IMR-90 (cell line): ENCODE measurements around the gene OR4E1. TPM values are rescaled to one million over a fixed set of nuclear protein-coding genes. Genes with fewer than 3 reads are reported as not detected.

ENCODE experiments used
- ATAC-seq: fragments of 200-7000 bp; cut with Tn5 transposase; 2 replicates; pipeline ENCODE4 v1.9.1; 2020; ENCODE audit warnings: low read depth, mild to moderate bottlenecking, moderate library complexity
- BruUV-seq: library from RNA; stranded (reverse); fragments of 400-500 nt; replicated peaks from 2 replicates; lab custom pipeline; 2021; lab: Mats Ljungman, UMichigan
- CTCF ChIA-PET: fragments of 300-600 bp; formaldehyde crosslinking; extraction: SDS; loops from one replicate; lab custom pipeline; 2021; ENCODE audit warnings: antibody characterized with exemption; lab: Yijun Ruan, JAX
- POLR2A ChIA-PET: fragments of 300-600 bp; sonication (Branson Sonifier 250); formaldehyde crosslinking; loops from one replicate; lab custom pipeline; 2022; ENCODE audit warnings: antibody characterized with exemption; ENCODE audit not compliant: unreplicated experiment; lab: Charles Lee
- DNase-seq: peaks from one replicate; pipeline ENCODE4 v3.0.0; 2013
- H2AFZ ChIP-seq: replicated peaks from 2 replicates; pipeline ENCODE3; 2013; ENCODE audit warnings: low read length, mild to moderate bottlenecking; ENCODE audit not compliant: poor library complexity
- H2AK5ac ChIP-seq: 2 replicates; pipeline ENCODE4 v1.6.1; 2013; ENCODE audit warnings: low read depth, low read length, inconsistent platforms
- H2AK9ac ChIP-seq: replicated peaks from 2 replicates; pipeline ENCODE3; 2013; ENCODE audit warnings: mild to moderate bottlenecking, low read depth, low read length, moderate library complexity; ENCODE audit not compliant: poor library complexity
- H2BK120ac ChIP-seq: 2 replicates; pipeline ENCODE4 v1.6.1; 2013; ENCODE audit warnings: low read depth, low read length, inconsistent platforms
- H2BK15ac ChIP-seq: 3 replicates; pipeline ENCODE4 v1.6.1; 2013; ENCODE audit warnings: low read depth, low read length, inconsistent platforms
- H2BK20ac ChIP-seq: 2 replicates; pipeline ENCODE4 v1.6.1; 2013; ENCODE audit warnings: low read depth, mild to moderate bottlenecking, inconsistent platforms, low read length, moderate library complexity
- H2BK5ac ChIP-seq: 2 replicates; pipeline ENCODE4 v1.6.1; 2013; ENCODE audit warnings: mild to moderate bottlenecking, low read depth, low read length, inconsistent platforms; ENCODE audit not compliant: poor library complexity, severe bottlenecking
- H3K14ac ChIP-seq: replicated peaks from 2 replicates; pipeline ENCODE4 v1.6.1; 2013; ENCODE audit warnings: low read depth, low read length, inconsistent platforms
- H3K18ac ChIP-seq: 2 replicates; pipeline ENCODE4 v1.6.1; 2013; ENCODE audit warnings: low read depth, low read length, control low read depth
- H3K23ac ChIP-seq: 2 replicates; pipeline ENCODE4 v1.6.1; 2013; ENCODE audit warnings: low read depth, low read length, inconsistent platforms
- H3K27ac ChIP-seq: 2 replicates; pipeline ENCODE4 v1.5.1; 2013; ENCODE audit warnings: mild to moderate bottlenecking, control low read depth, low read length; ENCODE audit not compliant: insufficient read depth
- H3K27me3 ChIP-seq: 2 replicates; pipeline ENCODE4 v1.6.1; 2013; ENCODE audit warnings: low read length; ENCODE audit not compliant: control insufficient read depth, insufficient read depth
- H3K36me3 ChIP-seq: 2 replicates; pipeline ENCODE4 v1.6.1; 2013; ENCODE audit warnings: low read length, mixed read lengths; ENCODE audit not compliant: control insufficient read depth, insufficient read depth
- H3K4ac ChIP-seq: 2 replicates; pipeline ENCODE4 v1.6.1; 2013; ENCODE audit warnings: low read depth, low read length, inconsistent platforms
- H3K4me1 ChIP-seq: 2 replicates; pipeline ENCODE4 v1.6.1; 2013; ENCODE audit warnings: low read length, mixed read lengths; ENCODE audit not compliant: control insufficient read depth, insufficient read depth
- H3K4me2 ChIP-seq: 2 replicates; pipeline ENCODE4 v1.6.1; 2013; ENCODE audit warnings: low read depth, mild to moderate bottlenecking, control low read depth, low read length, moderate library complexity
- H3K4me3 ChIP-seq: 2 replicates; pipeline ENCODE4 v1.5.1; 2013; ENCODE audit warnings: low read depth, mild to moderate bottlenecking, control low read depth, low read length, moderate library complexity; ENCODE audit not compliant: insufficient read depth
- H3K56ac ChIP-seq: 2 replicates; pipeline ENCODE4 v1.6.1; 2013; ENCODE audit warnings: low read length, inconsistent platforms; ENCODE audit not compliant: insufficient read depth; ENCODE audit errors: extremely low read depth
- H3K79me1 ChIP-seq, 2 experiments: 2 replicates each; pipeline ENCODE4 v1.6.1; 2013; ENCODE audit warnings: low read length in 2 of 2, inconsistent platforms in 1 of 2, low read depth in 1 of 2
- H3K9ac ChIP-seq: 2 replicates; pipeline ENCODE4 v1.6.1; 2013; ENCODE audit warnings: low read depth, low read length, control low read depth
- H3K9me1 ChIP-seq: 2 replicates; pipeline ENCODE4 v1.6.1; 2013; ENCODE audit warnings: low read length, inconsistent platforms; ENCODE audit not compliant: insufficient read depth
- H3K9me3 ChIP-seq: 2 replicates; pipeline ENCODE4 v1.6.1; 2013; ENCODE audit warnings: low read length; ENCODE audit not compliant: control insufficient read depth, insufficient read depth
- H4K20me1 ChIP-seq: 2 replicates; pipeline ENCODE4 v1.6.1; 2013; ENCODE audit warnings: low read length, inconsistent platforms; ENCODE audit not compliant: insufficient read depth
- H4K5ac ChIP-seq: 2 replicates; pipeline ENCODE4 v1.6.1; 2013; ENCODE audit warnings: mild to moderate bottlenecking, low read depth, low read length, control low read depth
- H4K8ac ChIP-seq, 2 experiments: 2 replicates each; pipeline ENCODE4 v1.6.1; 2013; ENCODE audit warnings: low read depth in 2 of 2, low read length in 2 of 2, control low read depth in 1 of 2, inconsistent platforms in 1 of 2
- H4K91ac ChIP-seq: 2 replicates; pipeline ENCODE4 v1.6.1; 2013; ENCODE audit warnings: low read depth, low read length, inconsistent platforms; ENCODE audit not compliant: insufficient read depth
- BHLHE40 ChIP-seq: fragments of 150-350 bp; IDR thresholded peaks from 2 replicates; pipeline ENCODE4 v1.6.1; 2016; ENCODE audit warnings: mild to moderate bottlenecking, low read depth, low read length
- CEBPB ChIP-seq: IDR thresholded peaks from 2 replicates; pipeline ENCODE4 v1.6.1; 2012; ENCODE audit warnings: low read depth, low read length, improper control_type of control experiment
- CHD1 ChIP-seq: IDR thresholded peaks from 2 replicates; pipeline ENCODE4 v1.6.1; 2012; ENCODE audit warnings: low read depth, low read length, improper control_type of control experiment
- CTCF ChIP-seq: conservative IDR thresholded peaks from 2 replicates; pipeline ENCODE4 v1.5.1; 2012; ENCODE audit warnings: mild to moderate bottlenecking, low read depth, low read length, improper control_type of control experiment
- FOS ChIP-seq: fragments of 150-350 bp; IDR thresholded peaks from 2 replicates; pipeline ENCODE4 v1.6.1; 2016; ENCODE audit warnings: low read depth, low read length
- MAFK ChIP-seq: IDR thresholded peaks from 2 replicates; pipeline ENCODE4 v1.6.1; 2012; ENCODE audit warnings: low read depth, low read length, improper control_type of control experiment
- NFE2L2 ChIP-seq: fragments of 150-350 bp; IDR thresholded peaks from 2 replicates; pipeline ENCODE4 v1.6.1; 2016; ENCODE audit warnings: low read depth, mild to moderate bottlenecking, low read length
- RAD21 ChIP-seq: IDR thresholded peaks from 2 replicates; pipeline ENCODE4 v1.6.1; 2012; ENCODE audit warnings: low read length, improper control_type of control experiment
- RCOR1 ChIP-seq: IDR thresholded peaks from 2 replicates; pipeline ENCODE4 v1.6.1; 2012; ENCODE audit warnings: mild to moderate bottlenecking, low read length, improper control_type of control experiment; ENCODE audit not compliant: insufficient replicate concordance
- USF2 ChIP-seq: fragments of 150-350 bp; IDR thresholded peaks from 2 replicates; pipeline ENCODE4 v1.6.1; 2017; ENCODE audit warnings: mild to moderate bottlenecking, antibody characterized with exemption, low read length, low read depth
- dilution Hi-C: fragments of 300-500 bp; cut with HindIII; formaldehyde crosslinking; loops from one replicate; pipeline ENCODE4 v1.14.3; 2018; ENCODE audit warnings: low sequenced_read_pairs; ENCODE audit not compliant: unreplicated experiment
- in situ Hi-C: fragments of 300-500 bp; cut with MboI; formaldehyde crosslinking; loops from 3 replicates; pipeline ENCODE4 v1.14.3; 2019; ENCODE audit warnings: low sequenced_read_pairs, inconsistent platforms, mixed read lengths
- intact Hi-C: fragments of 100-400 bp; cut with micrococcal nuclease; formaldehyde crosslinking; loops from 2 replicates; pipeline ENCODE4 v1.10.0; 2022
- polyA plus RNA-seq, 3 experiments: library from polyadenylated mRNA; depleted of rRNA; stranded (reverse); fragments of >200 nt; gene quantifications; 2 replicates each; pipeline ENCODE4 v1.2.3, GENCODE V29; 2012; ENCODE audit warnings: low replicate concordance in 1 of 3
- total RNA-seq: library from RNA; depleted of rRNA; stranded (reverse); fragments of >200 nt; gene quantifications from 2 replicates; pipeline ENCODE4 v1.2.3, GENCODE V29; 2012

OR4E1 gene
- total and polyA plus RNA-seq, 2 of the 4 experiments (the other 2 are of a cell fraction), result not detected

DNA sequence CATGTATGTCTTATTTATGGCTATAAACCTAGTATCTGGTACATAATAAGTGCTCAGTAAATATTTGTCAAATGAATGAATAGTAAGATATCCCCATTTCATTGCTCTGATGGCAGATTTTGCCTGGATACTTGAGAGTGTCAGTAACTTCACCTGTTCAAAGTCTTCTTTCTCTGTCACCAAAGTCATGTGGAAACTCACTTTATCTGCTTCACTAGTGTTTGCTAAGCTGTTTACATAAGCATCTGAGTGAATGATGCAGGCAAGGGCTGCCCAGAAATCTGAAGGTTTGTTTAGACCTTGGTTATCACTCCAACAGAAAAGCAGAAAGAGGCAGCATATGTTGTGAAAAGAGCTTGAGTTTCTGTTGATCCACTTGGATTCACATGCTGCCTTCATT is 4.3 kb downstream of the OR4E1 start:
- H3K27ac ChIP-seq, result no peak overlapping the region
- H3K56ac ChIP-seq, result no peak overlapping the region
- H3K9me1 ChIP-seq, result no peaks in the 10 kb centered on the region
- H2AK5ac ChIP-seq, result no peak overlapping the region
- ATAC-seq (no peak), DNase-seq (no peak)
- TF ChIP-seq MAFK (no peak), BHLHE40 (no peak), USF2 (no peak), CTCF (no peak), CEBPB (no peak), NFE2L2 (no peak), RAD21 (no peak), RCOR1 (no peak), FOS (no peak), CHD1 (no peak)
- no peak overlapping the region for H2BK5ac ChIP-seq
- H2AK9ac ChIP-seq, result no peak overlapping the region
- H4K8ac ChIP-seq, result no peak overlapping the region
- H3K4ac ChIP-seq, result no peak overlapping the region
- H3K4me3 ChIP-seq, result no peak overlapping the region
- no peak overlapping the region for H3K9ac ChIP-seq
- dilution Hi-C loops (no loop called here), in situ Hi-C loops (no loop called here), intact Hi-C loops (no loop called here)
- H3K4me1 ChIP-seq, result no peaks in the 10 kb centered on the region
- ChIA-PET POLR2A (no interaction called here), CTCF (no interaction called here)
- no peak overlapping the region for H2BK120ac ChIP-seq
- H3K18ac ChIP-seq, result no peak overlapping the region
- H3K14ac ChIP-seq, result no peak overlapping the region
- no peak overlapping the region for H3K23ac ChIP-seq
- no peaks in the 10 kb centered on the region for H3K27me3 ChIP-seq
- H3K4me2 ChIP-seq, result no peak overlapping the region
- no peak overlapping the region for H4K5ac ChIP-seq
- BruUV-seq, result no TSS peak
- H2AFZ ChIP-seq, result no peak overlapping the region
- no peaks in the 10 kb centered on the region for H3K9me3 ChIP-seq
- H3K36me3 ChIP-seq, result no peaks in the 10 kb centered on the region
- no peak overlapping the region for H2BK15ac ChIP-seq
- no peaks in the 10 kb centered on the region for H4K20me1 ChIP-seq
- H2BK20ac ChIP-seq, result no peak overlapping the region
- no peak overlapping the region for H4K91ac ChIP-seq
- H3K79me1 ChIP-seq, result no peaks in the 10 kb centered on the region
